HG02759 (cell line): ENCODE data around the gene ULK4.
"Not testable (repeated sequence)": the region's sequence is repeated elsewhere in the genome, so short reads cannot be mapped to it uniquely, and the experiment has no call there.

Experiments
- ATAC-seq: cut with Tn5 transposase; IDR thresholded peaks from one replicate; pipeline ENCODE4 v1.9.1; 2021; ENCODE audit warnings: mild to moderate bottlenecking, moderate library complexity; ENCODE audit not compliant: unreplicated experiment

The ULK4 gene

GRCh38 chr3:41792806-41793205 is 169.1 kb downstream of the ULK4 start:
- no peak for ATAC-seq

- ATAC-seq = no peak
Observed at GRCh38 chr3:41769106-41769505, 192.8 kb downstream of the ULK4 start.

DNA sequence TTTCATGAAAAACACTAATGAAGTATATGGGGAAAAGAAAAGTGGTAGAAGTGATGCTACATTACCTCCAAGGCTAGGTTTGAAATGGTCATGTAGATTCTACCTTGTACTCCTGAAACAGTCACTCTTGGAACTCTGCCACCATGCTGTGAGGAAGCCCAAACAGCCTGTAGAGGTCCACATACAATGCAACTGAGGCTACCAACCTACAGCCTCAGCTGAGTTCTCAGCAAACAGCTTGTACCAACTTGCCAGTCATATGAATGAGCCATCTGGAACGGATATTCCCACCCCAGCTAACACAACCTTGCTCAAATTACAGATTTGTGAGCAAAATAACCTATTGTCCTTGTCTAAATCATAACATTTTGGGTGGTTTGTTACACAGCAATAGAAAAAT is 193.5 kb downstream of the ULK4 start:
- no peak for ATAC-seq

DNA sequence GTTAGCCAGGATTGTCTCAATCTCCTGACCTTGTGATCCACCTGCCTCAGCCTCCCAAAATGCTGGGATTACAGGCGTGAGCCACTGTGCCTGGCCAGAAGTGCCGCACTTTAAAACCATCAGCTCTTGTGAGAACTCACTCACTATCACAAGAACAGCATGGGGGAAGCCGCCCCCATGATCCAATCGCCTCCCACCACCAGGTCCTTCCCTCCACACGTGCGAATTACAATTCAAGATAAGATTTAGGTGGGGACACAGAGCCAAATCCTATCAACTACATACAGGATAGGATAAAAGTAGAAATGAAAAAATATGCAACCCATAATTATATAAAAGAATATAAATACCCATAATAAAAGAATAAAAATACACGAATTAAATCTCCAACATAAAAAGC is 199.0 kb downstream of the ULK4 start:
- not testable (repeated sequence) for ATAC-seq

GRCh38 chr3:41753651-41754050 is 208.3 kb downstream of the ULK4 start:
- no peak for ATAC-seq

DNA sequence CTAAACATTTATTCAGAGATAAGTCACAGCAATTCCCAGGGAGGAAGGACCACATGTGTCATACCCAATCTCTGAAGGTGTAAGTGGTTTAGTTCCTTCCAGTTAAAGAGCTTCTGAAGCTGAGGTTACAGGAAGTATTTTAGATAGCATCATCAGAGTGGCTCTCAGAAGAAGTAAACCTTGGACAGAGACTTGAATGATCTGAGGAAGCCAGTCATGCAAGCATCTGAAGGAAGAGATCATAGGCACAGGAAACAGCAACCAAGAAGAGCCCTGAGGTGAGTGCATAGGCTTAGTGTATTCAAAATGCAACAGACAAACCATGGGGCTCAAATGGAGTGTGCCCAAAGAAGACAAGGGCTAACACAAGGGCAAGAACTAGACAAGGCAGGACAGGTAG is 210.3 kb downstream of the ULK4 start:
- no peak for ATAC-seq

GRCh38 chr3:41749988-41750387 is 211.9 kb downstream of the ULK4 start:
- no peak for ATAC-seq

DNA sequence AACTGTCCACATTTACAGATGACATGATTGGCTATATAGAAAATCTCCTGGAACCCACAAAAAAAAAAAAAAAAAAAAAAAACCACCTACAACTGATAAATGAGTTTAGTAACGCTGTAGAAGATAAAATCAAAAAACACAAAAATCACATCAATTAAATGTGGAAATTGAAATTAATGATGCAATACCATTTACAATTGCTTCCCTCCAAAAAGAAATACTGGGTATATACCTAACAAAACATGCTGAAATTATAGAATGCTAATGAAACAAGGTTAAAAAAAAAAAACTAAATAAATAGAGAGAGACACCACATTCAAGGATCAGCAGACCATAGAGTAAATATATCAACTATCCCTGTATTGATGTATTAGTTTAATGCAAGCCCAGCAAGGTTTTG is 215.7 kb downstream of the ULK4 start:
- no peak for ATAC-seq

- no peak for ATAC-seq
Observed at GRCh38 chr3:41742121-41742520, 219.8 kb downstream of the ULK4 start.

- no peak for ATAC-seq
Observed at GRCh38 chr3:41740374-41740886, 221.5 kb downstream of the ULK4 start.

- ATAC-seq = no peak
Observed at GRCh38 chr3:41726891-41727290, 235.0 kb downstream of the ULK4 start.

DNA sequence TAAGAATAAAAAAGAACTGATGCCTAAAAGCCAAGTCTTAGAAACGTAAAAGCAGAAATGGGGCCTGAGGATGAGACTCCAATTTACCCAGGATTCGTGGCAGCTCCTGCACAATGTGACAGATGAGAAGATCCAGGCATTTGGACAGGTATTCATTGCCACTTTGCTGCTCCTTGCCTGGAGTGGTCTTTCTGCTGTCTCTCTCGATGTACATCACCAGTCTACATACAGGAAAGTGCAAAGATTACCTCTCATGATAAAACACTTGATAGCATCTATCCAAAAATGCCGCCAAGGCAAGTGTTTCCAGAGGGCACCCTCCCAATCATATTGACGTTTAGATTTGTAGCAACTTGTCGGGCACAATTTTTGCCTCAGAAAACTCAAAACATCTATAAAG is 244.3 kb downstream of the ULK4 start:
- no peak for ATAC-seq

DNA sequence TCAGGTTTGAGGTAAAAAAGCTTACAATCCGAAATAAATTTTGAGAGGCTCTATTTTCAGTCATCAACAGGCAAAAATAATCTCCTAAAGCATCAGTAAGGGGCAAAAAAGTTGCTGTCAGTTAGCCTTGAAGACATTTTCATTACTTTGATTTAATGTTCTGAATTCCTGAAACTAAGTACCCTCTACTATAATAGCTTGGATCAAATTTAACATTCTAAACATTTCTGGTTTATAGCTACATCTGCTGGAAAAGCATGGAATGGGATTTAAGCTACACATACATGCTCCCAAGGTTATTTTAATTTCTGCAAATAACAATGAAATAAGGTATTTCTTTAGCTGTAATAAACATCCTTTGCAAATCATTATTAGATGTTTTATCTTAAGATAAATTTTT is 245.4 kb downstream of the ULK4 start:
- ATAC-seq = no peak

DNA sequence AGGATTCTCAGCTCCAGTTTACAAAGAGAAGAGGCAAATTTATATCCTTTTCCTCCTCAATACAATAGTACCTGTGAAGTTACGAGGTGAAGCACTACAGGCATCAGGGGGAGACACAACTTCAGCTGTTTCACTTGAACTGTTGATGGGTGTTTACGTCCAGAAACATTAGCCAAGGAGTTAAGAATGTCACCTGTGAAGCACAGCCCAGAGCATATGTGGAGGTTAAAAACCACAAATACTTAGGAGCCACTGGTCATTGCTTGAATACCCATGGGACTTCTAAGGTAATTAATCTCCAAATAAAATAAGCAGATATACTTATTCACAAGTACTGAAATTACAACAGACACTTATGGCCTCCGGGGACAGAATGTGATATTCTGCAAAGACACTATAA is 246.5 kb downstream of the ULK4 start:
- no peak for ATAC-seq

DNA sequence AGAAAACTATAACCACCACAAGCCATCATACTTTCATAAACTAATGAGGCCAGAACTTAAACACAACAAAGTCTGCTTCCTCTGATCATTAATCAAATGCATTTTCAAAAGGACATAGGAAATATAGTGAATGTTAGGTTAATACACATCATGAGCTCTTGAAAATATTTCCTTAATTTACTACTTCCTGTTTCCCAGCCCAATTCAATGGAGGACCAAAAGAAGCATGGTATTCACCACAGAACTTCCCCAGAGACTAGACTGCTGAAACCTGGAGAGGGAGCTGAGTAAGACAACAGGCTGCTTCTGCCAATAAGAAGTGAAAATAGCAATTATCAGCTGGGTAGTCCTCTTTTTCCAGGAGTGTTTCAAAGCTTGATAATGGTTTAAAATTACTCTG is 250.3 kb downstream of the ULK4 start:
- ATAC-seq = no peak

- ATAC-seq = no peak
Observed at GRCh38 chr3:41710646-41711388, 251.1 kb downstream of the ULK4 start.

GRCh38 chr3:41709213-41709612 is 252.7 kb downstream of the ULK4 start:
- not testable (repeated sequence) for ATAC-seq

GRCh38 chr3:41708176-41708575 is 253.7 kb downstream of the ULK4 start:
- ATAC-seq = no peak

DNA sequence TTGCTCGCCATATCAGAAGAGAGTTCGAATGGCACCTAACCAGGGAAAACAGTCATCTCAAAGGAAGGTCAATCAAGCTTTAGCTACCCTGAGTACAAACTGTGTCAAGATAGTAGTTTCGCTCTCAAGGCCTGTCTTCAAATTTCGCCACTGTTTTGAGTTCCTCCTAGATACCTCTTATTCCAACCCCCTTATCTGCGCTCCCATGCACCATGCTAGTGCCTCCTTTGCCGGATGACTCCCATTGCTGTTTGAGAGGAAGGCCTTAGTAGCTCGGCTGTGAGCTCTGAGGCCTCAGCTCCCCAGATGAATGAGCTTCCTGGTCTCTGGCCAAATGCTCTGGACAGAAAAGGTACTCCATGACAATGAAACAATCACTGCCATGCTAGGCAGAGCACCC is 256.0 kb downstream of the ULK4 start:
- ATAC-seq = no peak

DNA sequence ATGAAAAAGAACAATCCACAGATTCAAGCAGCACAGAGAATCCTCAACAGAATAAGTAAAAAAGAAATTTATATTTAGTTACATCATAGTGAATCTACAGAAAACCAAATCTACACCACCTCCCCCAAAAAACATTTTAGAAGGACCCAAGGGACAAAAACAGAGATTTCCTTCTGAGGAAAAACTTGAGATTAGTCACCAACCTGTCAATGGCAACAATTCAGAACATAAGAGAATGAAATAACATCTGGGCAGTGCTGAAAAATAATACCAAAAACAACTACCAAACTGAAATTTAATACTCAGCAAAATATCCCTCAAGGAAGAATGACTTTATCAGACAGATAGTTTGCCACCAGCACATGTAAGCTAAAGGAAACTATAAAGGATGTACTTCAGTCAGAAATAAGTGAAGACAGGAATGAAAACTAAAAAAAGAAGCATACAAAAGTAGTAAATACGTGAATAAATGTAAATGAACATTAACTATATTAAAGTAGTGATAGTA is 260.7 kb downstream of the ULK4 start:
- ATAC-seq = no peak

GRCh38 chr3:41700155-41700554 is 261.7 kb downstream of the ULK4 start:
- no peak for ATAC-seq

GRCh38 chr3:41698898-41699297 is 263.0 kb downstream of the ULK4 start:
- no peak for ATAC-seq

- ATAC-seq = no peak
Observed at GRCh38 chr3:41697702-41698101, 264.2 kb downstream of the ULK4 start.
